Lung (tissue), 12 donors: Measurements from ENCODE around the gene GRIK3. TPM values are rescaled to one million over a fixed set of nuclear protein-coding genes. Genes with fewer than 3 reads are reported as not detected.

Source experiments
- ATAC-seq: fragments of 200-7000 bp; cut with Tn5 transposase; one replicate; pipeline ENCODE4 v1.9.1; 2020; ENCODE audit warnings: moderate number of reproducible peaks; ENCODE audit not compliant: insufficient read depth, low FRiP score
- DNase-seq, 3 donors: peaks; one replicate each; pipeline ENCODE4 v3.0.0-alpha.2; 2013 to 2017
- H3K27ac ChIP-seq, 2 donors: one replicate each; pipeline ENCODE4 v1.5.1; 2013; ENCODE audit warnings: mild to moderate bottlenecking in 2 of 2, moderate library complexity in 2 of 2, control low read depth in 1 of 2, inconsistent platforms in 1 of 2, low read depth in 1 of 2, low read length in 1 of 2
- H3K27me3 ChIP-seq, 3 donors: one replicate each; pipeline ENCODE4 v1.5.1; 2013; ENCODE audit warnings: low read length in 2 of 3; ENCODE audit not compliant: control insufficient read depth in 3 of 3, insufficient read depth in 3 of 3
- H3K36me3 ChIP-seq, 4 donors: one replicate each; pipeline ENCODE4 v1.5.1; 2013; ENCODE audit warnings: low read length in 4 of 4, mild to moderate bottlenecking in 1 of 4, moderate library complexity in 1 of 4; ENCODE audit not compliant: control insufficient read depth in 4 of 4, insufficient read depth in 4 of 4
- H3K4me1 ChIP-seq, 5 donors: one replicate each; pipeline ENCODE4 v1.5.1; 2013; ENCODE audit warnings: low read length in 5 of 5, mild to moderate bottlenecking in 2 of 5, moderate library complexity in 1 of 5; ENCODE audit not compliant: control insufficient read depth in 5 of 5, insufficient read depth in 5 of 5
- H3K4me3 ChIP-seq: one replicate; pipeline ENCODE4 v1.5.1; 2013; ENCODE audit warnings: mild to moderate bottlenecking, control low read depth, moderate library complexity
- H3K9ac ChIP-seq, 2 donors: one replicate each; pipeline ENCODE4 v1.5.1; 2013; ENCODE audit warnings: low read length in 2 of 2, control low read depth in 1 of 2; ENCODE audit not compliant: insufficient read depth in 1 of 2
- H3K9me3 ChIP-seq, 4 donors: one replicate each; pipeline ENCODE4 v1.5.1; 2013; ENCODE audit warnings: low read length in 3 of 4, mild to moderate bottlenecking in 1 of 4, moderate library complexity in 1 of 4; ENCODE audit not compliant: control insufficient read depth in 4 of 4, insufficient read depth in 3 of 4
- CTCF ChIP-seq: IDR thresholded peaks from 2 replicates; pipeline ENCODE4 v1.5.1; 2012; ENCODE audit warnings: mild to moderate bottlenecking; ENCODE audit errors: control extremely low read depth, extremely low read depth
- WGBS, 2 donors: extraction: QIAGEN DNeasy Blood & Tissue Kit; methylation state at CpG; one replicate each; pipeline ENCODE4 v1.1.7; 2013; 5-methylcytosine and 5-hydroxymethylcytosine counted together
- polyA plus RNA-seq, 2 donors: library from polyadenylated mRNA; stranded (reverse); fragments of 200-250 nt; gene quantifications; one replicate each; pipeline ENCODE4 v1.2.1, GENCODE V29; 2013
- total RNA-seq, 2 donors: library from RNA; depleted of rRNA in 1 of 2; stranded (reverse); fragments of >200 nt in 1 of 2; gene quantifications; one replicate each; pipeline ENCODE4 v1.2.1, GENCODE V29; 2014 to 2021
- donor health status: control.
- donor health status: control.
- donor health status: Bipolar disorder and iron deficiency.
- donor health status: healthy.
- donor health status: DM: yes; HTN: yes; CAD: no.

GRIK3 gene
- total and polyA plus RNA-seq, 4 donors: 0.01 to 0.40 (median 0.07) TPM

DNA sequence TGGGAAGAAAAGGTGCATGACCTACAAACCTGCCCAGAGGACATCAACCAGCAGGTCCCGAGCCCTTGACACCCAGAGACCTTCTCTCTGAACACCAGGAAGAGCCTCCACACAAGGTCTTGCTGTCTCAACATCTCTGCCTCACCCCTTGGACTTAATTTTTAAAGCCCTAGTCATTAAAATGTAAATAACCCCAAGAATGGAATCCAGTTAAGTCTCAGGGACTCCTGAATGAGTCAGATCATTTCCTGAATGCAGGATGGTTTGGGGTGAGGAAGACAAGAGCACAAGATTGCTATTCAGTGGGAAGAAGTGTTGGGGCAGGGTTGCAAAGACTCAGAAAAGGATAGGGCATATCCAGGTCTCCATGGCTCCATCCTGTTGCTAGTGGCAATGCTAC, 17.8 kb upstream of the GRIK3 start:
- TF ChIP-seq CTCF: no peak
- peaks cover 0 to 2% (median 0%) of the 10 kb centered on the region in 4 donors for H3K9me3 ChIP-seq
- DNase-seq: no peak
- WGBS, 2 donors: 75 to 78% methylated on average over 1 of the region's 1 CpG
- H3K4me1 ChIP-seq: no peaks in the 10 kb centered on the region
- ATAC-seq: no peak
- H3K36me3 ChIP-seq: no peaks in the 10 kb centered on the region
- H3K4me3 ChIP-seq: no peak overlapping the region
- no peak overlapping the region for H3K9ac ChIP-seq
- no peak overlapping the region for H3K27ac ChIP-seq
- H3K27me3 ChIP-seq: peaks cover 0 to 10% (median 0%) of the 10 kb centered on the region in 3 donors

GRCh38 chr1:37051346-37051745, 17.0 kb upstream of the GRIK3 start:
- TF ChIP-seq CTCF: no peak
- H3K4me1 ChIP-seq: no peaks in the 10 kb centered on the region
- H3K27me3 ChIP-seq: peaks cover 0 to 10% (median 0%) of the 10 kb centered on the region in 3 donors
- H3K36me3 ChIP-seq: no peaks in the 10 kb centered on the region
- DNase-seq (no peak), ATAC-seq (no peak)
- WGBS, 2 donors: 73% methylated on average over 7 of the region's 7 CpGs
- peaks cover 0 to 2% (median 0%) of the 10 kb centered on the region in 4 donors for H3K9me3 ChIP-seq
- no peak overlapping the region for H3K4me3 ChIP-seq
- no peak overlapping the region for H3K27ac ChIP-seq
- no peak overlapping the region for H3K9ac ChIP-seq

DNA sequence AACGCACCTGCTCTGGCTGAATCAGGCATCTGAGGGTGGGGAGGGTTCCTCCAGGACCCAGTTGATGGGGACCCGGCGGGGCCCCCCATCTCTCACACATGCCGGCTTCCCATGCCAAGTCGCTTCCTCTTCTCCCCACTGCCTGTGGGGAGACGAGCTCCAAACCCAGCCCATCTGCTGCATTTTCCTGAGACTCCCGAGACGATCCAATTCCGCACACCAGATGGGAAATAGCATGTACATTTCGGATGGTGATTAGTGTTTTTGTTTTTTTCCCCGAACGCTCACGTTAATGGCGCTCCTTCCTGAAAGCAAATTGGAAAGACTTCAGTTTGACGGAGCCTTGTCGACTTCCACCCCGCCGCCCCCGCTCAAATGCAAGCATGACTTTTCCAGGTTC, 13.2 kb upstream of the GRIK3 start:
- H3K36me3 ChIP-seq: no peaks in the 10 kb centered on the region
- H3K9me3 ChIP-seq: peaks cover 0 to 2% (median 0%) of the 10 kb centered on the region in 4 donors
- TF ChIP-seq CTCF: no peak
- H3K4me1 ChIP-seq: no peaks in the 10 kb centered on the region
- no peak overlapping the region for H3K9ac ChIP-seq
- peaks cover 0 to 28% (median 4%) of the 10 kb centered on the region in 3 donors for H3K27me3 ChIP-seq
- no peak for ATAC-seq
- DNase-seq: no peak
- no peak overlapping the region for H3K27ac ChIP-seq
- WGBS, 2 donors: 81 to 87% methylated on average over 18 to 19 of the region's 19 CpGs
- no peak overlapping the region for H3K4me3 ChIP-seq

DNA sequence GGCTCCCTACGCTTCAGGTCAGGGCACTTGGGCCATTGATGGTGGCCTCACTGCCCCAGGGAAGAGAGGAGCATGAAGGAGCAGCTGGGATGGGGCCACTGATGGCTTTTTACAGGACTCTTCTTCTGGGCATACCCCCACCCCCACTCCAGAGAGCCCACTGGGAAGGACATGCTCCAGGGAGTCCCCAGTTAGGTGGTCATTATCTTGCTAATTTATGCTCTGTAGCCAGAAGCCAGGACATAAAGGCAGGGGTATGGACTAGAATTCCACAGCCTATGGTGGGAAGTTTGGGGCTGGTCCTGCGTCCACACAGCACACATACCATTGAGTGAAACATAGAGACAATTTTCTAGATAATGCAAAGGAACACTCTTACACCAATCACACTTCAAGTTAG, 8.8 kb upstream of the GRIK3 start:
- Histone ChIP-seq H3K36me3 (no peaks in the 10 kb centered on the region), H3K4me1 (no peaks in the 10 kb centered on the region), H3K9ac (no peak overlapping the region), H3K27me3 (peaks cover 0 to 62% (median 30%) of the 10 kb centered on the region in 3 donors), H3K27ac (no peak overlapping the region), H3K9me3 (no peaks in the 10 kb centered on the region), H3K4me3 (no peak overlapping the region)
- DNase-seq: no peak
- no peak for TF ChIP-seq CTCF
- WGBS, 2 donors: 53 to 82% methylated on average over 2 of the region's 2 CpGs
- ATAC-seq: no peak
